ENCODE data around the gene SMS. TPM values are rescaled to one million over a fixed set of nuclear protein-coding genes. Genes with fewer than 3 reads are reported as not detected.

Gene SMS
- total RNA-seq, 1 experiment from 2014 or later, result 548 TPM

- Histone ChIP-seq H3K9me3 (no peaks in the 10 kb centered on the region), H3K36me3 (peaks cover 52% of the 10 kb centered on the region), H3K4me3 (no peak overlapping the region), H3K27me3 (no peaks in the 10 kb centered on the region)
- no peak for DNase-seq
Measured at GRCh38 chrX:21996872-21997455, 56.5 kb downstream of the SMS start.

GRCh38 chrX:21998037-21998436 is 57.5 kb downstream of the SMS start:
- Histone ChIP-seq H3K9me3 (no peaks in the 10 kb centered on the region), H3K27me3 (no peaks in the 10 kb centered on the region), H3K36me3 (peaks cover 46% of the 10 kb centered on the region), H3K4me3 (no peak overlapping the region)
- no peak for DNase-seq

GRCh38 chrX:22004866-22005265 is 64.4 kb downstream of the SMS start:
- no peak for DNase-seq
- H3K36me3 ChIP-seq, result peaks cover 33% of the 10 kb centered on the region
- H3K9me3 ChIP-seq, result no peaks in the 10 kb centered on the region
- no peak overlapping the region for H3K4me3 ChIP-seq
- no peaks in the 10 kb centered on the region for H3K27me3 ChIP-seq

- no peaks in the 10 kb centered on the region for H3K27me3 ChIP-seq
- no peak overlapping the region for H3K4me3 ChIP-seq
- peaks cover 6% of the 10 kb centered on the region for H3K36me3 ChIP-seq
- no peaks in the 10 kb centered on the region for H3K9me3 ChIP-seq
- DNase-seq, result no peak
Measured at GRCh38 chrX:22012051-22012450, 71.5 kb downstream of the SMS start.

GRCh38 chrX:22012931-22013330 is 72.4 kb downstream of the SMS start:
- Histone ChIP-seq H3K9me3 (no peaks in the 10 kb centered on the region), H3K36me3 (no peaks in the 10 kb centered on the region; the same call in 1 of the 2 replicates), H3K4me3 (no peak overlapping the region), H3K27me3 (no peaks in the 10 kb centered on the region)
- DNase-seq, result no peak

- no peaks in the 10 kb centered on the region for H3K27me3 ChIP-seq
- H3K36me3 ChIP-seq, result no peaks in the 10 kb centered on the region
- no peak overlapping the region for H3K4me3 ChIP-seq
- DNase-seq, result peak; percentile 43
- no peaks in the 10 kb centered on the region for H3K9me3 ChIP-seq
Measured at GRCh38 chrX:22015139-22015750, 74.7 kb downstream of the SMS start.

- no peak for DNase-seq
- Histone ChIP-seq H3K27me3 (no peaks in the 10 kb centered on the region), H3K36me3 (no peaks in the 10 kb centered on the region), H3K9me3 (no peaks in the 10 kb centered on the region), H3K4me3 (no peak overlapping the region)
Measured at GRCh38 chrX:22021751-22022324, 81.3 kb downstream of the SMS start.

- H3K27me3 ChIP-seq, result no peaks in the 10 kb centered on the region
- no peaks in the 10 kb centered on the region for H3K36me3 ChIP-seq
- no peak for DNase-seq
- H3K9me3 ChIP-seq, result no peaks in the 10 kb centered on the region
- no peak overlapping the region for H3K4me3 ChIP-seq
Measured at GRCh38 chrX:22024577-22024976, 84.1 kb downstream of the SMS start.

GRCh38 chrX:22025751-22026150 is 85.2 kb downstream of the SMS start:
- H3K9me3 ChIP-seq, result no peaks in the 10 kb centered on the region
- H3K36me3 ChIP-seq, result no peaks in the 10 kb centered on the region
- H3K4me3 ChIP-seq, result no peak overlapping the region
- DNase-seq, result no peak
- H3K27me3 ChIP-seq, result no peaks in the 10 kb centered on the region

- DNase-seq, result no peak
- no peaks in the 10 kb centered on the region for H3K27me3 ChIP-seq
- no peak overlapping the region for H3K4me3 ChIP-seq
- H3K9me3 ChIP-seq, result no peaks in the 10 kb centered on the region
- H3K36me3 ChIP-seq, result no peaks in the 10 kb centered on the region
Measured at GRCh38 chrX:22026731-22027130, 86.2 kb downstream of the SMS start.

- no peak within 1 kb of the TSS for H3K4me3 ChIP-seq
- H3K27me3 ChIP-seq, result no peaks in the 10 kb centered on the region
- DNase-seq, result no peak
- no peaks in the 10 kb centered on the region for H3K9me3 ChIP-seq
- H3K36me3 ChIP-seq, result no peaks in the 10 kb centered on the region
Measured at GRCh38 chrX:22032084-22032483, 91.6 kb downstream of the SMS start, which contains the start of gene PHEX. TSS of gene PHEX (plus strand) at chrX:22032325. CDS start at chrX:22033006, 681 bp downstream.

- Histone ChIP-seq H3K36me3 (no peaks in the 10 kb centered on the region), H3K27me3 (no peaks in the 10 kb centered on the region), H3K9me3 (no peaks in the 10 kb centered on the region), H3K4me3 (no peak overlapping the region)
- DNase-seq, result no peak
Measured at GRCh38 chrX:22032506-22032905, 92.0 kb downstream of the SMS start.

- Histone ChIP-seq H3K36me3 (no peaks in the 10 kb centered on the region), H3K4me3 (no peak overlapping the region), H3K27me3 (no peaks in the 10 kb centered on the region), H3K9me3 (no peaks in the 10 kb centered on the region)
- DNase-seq, result no peak
Measured at GRCh38 chrX:22033818-22034217, 93.3 kb downstream of the SMS start.

- no peak for DNase-seq
- Histone ChIP-seq H3K4me3 (no peak overlapping the region), H3K27me3 (no peaks in the 10 kb centered on the region), H3K9me3 (no peaks in the 10 kb centered on the region), H3K36me3 (no peaks in the 10 kb centered on the region)
Measured at GRCh38 chrX:22035236-22035635, 94.7 kb downstream of the SMS start.

GRCh38 chrX:22037225-22037624 is 96.7 kb downstream of the SMS start:
- Histone ChIP-seq H3K9me3 (no peaks in the 10 kb centered on the region), H3K4me3 (no peak overlapping the region), H3K36me3 (no peaks in the 10 kb centered on the region), H3K27me3 (no peaks in the 10 kb centered on the region)
- no peak for DNase-seq

- H3K4me3 ChIP-seq, result no peak overlapping the region
- no peak for DNase-seq
- H3K36me3 ChIP-seq, result no peaks in the 10 kb centered on the region
- no peaks in the 10 kb centered on the region for H3K27me3 ChIP-seq
- H3K9me3 ChIP-seq, result no peaks in the 10 kb centered on the region
Measured at GRCh38 chrX:22037911-22038537, 97.5 kb downstream of the SMS start.

- H3K27me3 ChIP-seq, result no peaks in the 10 kb centered on the region
- no peak for DNase-seq
- H3K36me3 ChIP-seq, result no peaks in the 10 kb centered on the region
- no peaks in the 10 kb centered on the region for H3K9me3 ChIP-seq
- no peak overlapping the region for H3K4me3 ChIP-seq
Measured at GRCh38 chrX:22039541-22039940, 99.0 kb downstream of the SMS start.

GRCh38 chrX:22040184-22040583 is 99.7 kb downstream of the SMS start:
- no peaks in the 10 kb centered on the region for H3K9me3 ChIP-seq
- H3K27me3 ChIP-seq, result no peaks in the 10 kb centered on the region
- DNase-seq, result no peak
- no peak overlapping the region for H3K4me3 ChIP-seq
- no peaks in the 10 kb centered on the region for H3K36me3 ChIP-seq
